ENCODE results near the gene MTG2. TPM values are rescaled to one million over a fixed set of nuclear protein-coding genes. Genes with fewer than 3 reads are reported as not detected.

MTG2 gene
- total RNA-seq, 1 donor from 2014 or later: 19.5 TPM

DNA sequence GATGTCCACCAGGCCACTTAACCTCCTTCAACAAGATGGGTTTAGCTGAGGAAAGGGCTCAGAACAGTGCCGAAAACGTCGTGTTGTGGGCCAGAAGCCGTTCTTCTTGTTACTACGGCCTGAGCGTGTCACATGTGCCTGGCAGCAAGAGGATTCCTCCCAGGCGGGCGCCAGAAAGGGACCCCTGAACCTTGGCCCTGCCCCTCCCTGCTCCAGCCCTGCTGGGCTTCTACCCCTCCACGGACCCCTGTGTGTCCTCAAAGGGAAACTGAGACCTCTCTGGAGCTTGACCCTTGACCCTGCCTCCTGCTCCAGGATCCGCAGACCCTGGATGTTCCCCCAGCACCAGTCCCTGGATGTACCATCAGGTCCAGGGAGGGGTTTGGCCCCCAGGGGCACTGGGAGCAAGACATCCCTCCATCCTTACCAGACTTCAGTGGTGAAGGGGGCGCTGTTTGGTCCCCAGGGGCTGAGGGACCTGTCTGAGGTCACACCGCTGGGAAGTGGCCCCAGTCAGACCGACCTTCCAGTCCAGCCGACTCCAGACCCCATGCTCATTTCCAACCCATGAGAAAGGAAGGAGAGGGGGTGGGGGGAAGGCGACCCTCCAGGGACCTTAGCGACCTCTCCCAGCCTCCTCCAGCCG, 27.1 kb downstream of the MTG2 start:
- Histone ChIP-seq H3K36me3 (ENCODE audit: control insufficient read depth, insufficient read depth, low read length) (no peaks in the 10 kb centered on the region), H3K4me3 (ENCODE audit: low read depth, low read length) (no peak overlapping the region), H3K27me3 (ENCODE audit: control insufficient read depth, insufficient read depth, low read length) (peaks cover 54% of the 10 kb centered on the region)
- DNase-seq (ENCODE audit: low read depth): no peak
- TF ChIP-seq, protein P1, sequence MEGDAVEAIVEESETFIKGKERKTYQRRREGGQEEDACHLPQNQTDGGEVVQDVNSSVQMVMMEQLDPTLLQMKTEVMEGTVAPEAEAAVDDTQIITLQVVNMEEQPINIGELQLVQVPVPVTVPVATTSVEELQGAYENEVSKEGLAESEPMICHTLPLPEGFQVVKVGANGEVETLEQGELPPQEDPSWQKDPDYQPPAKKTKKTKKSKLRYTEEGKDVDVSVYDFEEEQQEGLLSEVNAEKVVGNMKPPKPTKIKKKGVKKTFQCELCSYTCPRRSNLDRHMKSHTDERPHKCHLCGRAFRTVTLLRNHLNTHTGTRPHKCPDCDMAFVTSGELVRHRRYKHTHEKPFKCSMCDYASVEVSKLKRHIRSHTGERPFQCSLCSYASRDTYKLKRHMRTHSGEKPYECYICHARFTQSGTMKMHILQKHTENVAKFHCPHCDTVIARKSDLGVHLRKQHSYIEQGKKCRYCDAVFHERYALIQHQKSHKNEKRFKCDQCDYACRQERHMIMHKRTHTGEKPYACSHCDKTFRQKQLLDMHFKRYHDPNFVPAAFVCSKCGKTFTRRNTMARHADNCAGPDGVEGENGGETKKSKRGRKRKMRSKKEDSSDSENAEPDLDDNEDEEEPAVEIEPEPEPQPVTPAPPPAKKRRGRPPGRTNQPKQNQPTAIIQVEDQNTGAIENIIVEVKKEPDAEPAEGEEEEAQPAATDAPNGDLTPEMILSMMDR (IDR thresholded peaks at IDR 0.05; ENCODE audit: insufficient read depth, low read length, poor library complexity, severe bottlenecking): no peak

DNA sequence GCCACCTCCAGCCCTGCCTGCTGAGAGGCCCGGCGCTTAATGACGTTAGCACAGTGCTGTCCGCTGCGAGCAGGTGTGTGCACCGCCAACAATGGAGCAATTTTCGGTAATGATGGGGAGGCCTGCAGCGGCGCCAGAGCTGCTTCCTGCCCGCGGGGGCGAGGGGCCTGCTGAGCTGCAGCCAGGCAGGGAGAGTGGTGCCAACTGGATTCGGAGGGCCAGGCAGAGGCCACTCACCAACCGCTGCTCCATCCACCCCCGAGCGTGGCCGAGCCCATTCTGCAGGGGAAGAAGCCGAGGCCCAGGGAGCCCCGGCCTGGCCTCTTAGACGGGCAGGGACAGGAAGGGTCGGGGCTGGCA, 27.6 kb downstream of the MTG2 start:
- no peak for DNase-seq (ENCODE audit: low read depth)
- H3K27me3 ChIP-seq (ENCODE audit: control insufficient read depth, insufficient read depth, low read length): peaks cover 59% of the 10 kb centered on the region
- TF ChIP-seq, protein P1 (IDR thresholded peaks at IDR 0.05; ENCODE audit: insufficient read depth, low read length, poor library complexity, severe bottlenecking): no peak

DNA sequence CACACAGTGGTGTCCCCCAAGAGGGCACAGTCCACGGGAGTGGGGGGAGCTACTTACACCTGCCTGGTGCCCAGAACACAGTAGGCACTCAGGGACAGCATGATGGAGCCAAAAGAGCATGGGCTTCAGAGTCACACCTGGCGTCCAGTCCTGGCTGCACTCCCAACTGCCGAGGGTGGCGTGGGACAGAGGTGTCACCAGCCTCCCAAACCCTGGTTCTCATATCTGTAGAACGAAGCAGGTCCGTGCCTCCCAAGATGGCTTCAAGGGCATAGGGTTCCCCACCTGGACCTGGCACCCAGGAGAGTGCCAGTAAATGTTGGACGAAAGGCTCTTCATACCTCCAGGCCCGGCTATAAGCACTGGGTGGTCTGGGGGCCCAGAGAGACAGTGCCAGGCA, 28.4 kb downstream of the MTG2 start:
- peaks cover 66% of the 10 kb centered on the region for H3K27me3 ChIP-seq (ENCODE audit: control insufficient read depth, insufficient read depth, low read length)
- DNase-seq (ENCODE audit: low read depth): no peak
- H3K36me3 ChIP-seq (ENCODE audit: control insufficient read depth, insufficient read depth, low read length): no peaks in the 10 kb centered on the region
- H3K4me3 ChIP-seq (ENCODE audit: low read depth, low read length): no peak overlapping the region
- TF ChIP-seq, protein P1 (IDR thresholded peaks at IDR 0.05; ENCODE audit: insufficient read depth, low read length, poor library complexity, severe bottlenecking): no peak

More for the DNA sequence above, 27.6 kb downstream of the MTG2 start:
- H3K36me3 ChIP-seq (ENCODE audit: control insufficient read depth, insufficient read depth, low read length): no peaks in the 10 kb centered on the region
- H3K4me3 ChIP-seq (ENCODE audit: low read depth, low read length): no peak overlapping the region

DNA sequence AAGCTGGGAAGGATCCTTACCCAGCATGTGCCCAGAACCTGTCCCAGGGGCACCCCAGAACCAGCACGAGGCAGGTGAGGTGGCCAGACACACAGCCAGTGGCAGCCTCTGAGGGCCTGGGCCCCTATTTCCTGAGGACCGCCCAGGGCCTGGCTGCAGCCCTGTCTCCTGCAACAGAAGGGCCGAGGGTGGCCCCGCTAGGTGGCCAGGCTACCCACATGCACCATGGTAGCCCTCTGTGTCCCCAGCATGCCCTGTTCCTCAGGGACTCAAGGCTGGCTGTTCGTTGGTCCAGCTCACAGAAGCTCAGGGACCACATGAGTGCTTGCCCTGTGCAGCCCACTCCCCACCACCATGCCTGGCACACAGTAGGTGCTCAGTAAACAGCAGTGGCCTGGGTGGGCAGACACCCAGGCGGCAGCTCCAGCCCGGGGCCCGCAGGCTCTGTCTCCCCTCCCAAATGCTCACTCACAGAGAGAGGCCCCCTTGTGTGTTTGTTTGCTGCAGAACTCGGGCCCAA, 29.0 kb downstream of the MTG2 start:
- peaks cover 70% of the 10 kb centered on the region for H3K27me3 ChIP-seq (ENCODE audit: control insufficient read depth, insufficient read depth, low read length)
- no peak for DNase-seq (ENCODE audit: low read depth)
- no peaks in the 10 kb centered on the region for H3K36me3 ChIP-seq (ENCODE audit: control insufficient read depth, insufficient read depth, low read length)
- TF ChIP-seq, protein P1 (IDR thresholded peaks at IDR 0.05; ENCODE audit: insufficient read depth, low read length, poor library complexity, severe bottlenecking): no peak
- H3K4me3 ChIP-seq (ENCODE audit: low read depth, low read length): no peak overlapping the region

DNA sequence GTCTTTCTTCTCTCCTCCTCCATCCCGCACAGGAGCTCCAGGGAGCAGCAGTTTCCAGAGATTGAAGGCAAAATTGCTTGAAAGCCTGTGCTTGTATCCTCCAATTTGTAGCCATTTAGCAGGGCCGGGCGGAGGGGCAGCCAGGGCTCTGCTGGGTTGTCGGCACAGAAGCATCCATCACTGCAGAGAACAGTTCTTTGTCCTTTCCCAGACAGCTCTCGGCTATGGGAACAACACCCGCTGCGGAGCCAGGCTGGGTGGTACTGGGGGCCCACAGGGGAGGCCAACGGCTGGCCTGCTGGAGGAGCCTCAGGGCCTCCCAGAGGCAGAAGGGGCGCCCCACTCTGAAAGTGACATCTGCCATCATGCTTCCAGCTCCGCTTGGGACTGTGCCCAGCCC, 29.5 kb downstream of the MTG2 start:
- peaks cover 75% of the 10 kb centered on the region for H3K27me3 ChIP-seq (ENCODE audit: control insufficient read depth, insufficient read depth, low read length)
- TF ChIP-seq, protein P1 (IDR thresholded peaks at IDR 0.05; ENCODE audit: insufficient read depth, low read length, poor library complexity, severe bottlenecking): no peak
- no peak for DNase-seq (ENCODE audit: low read depth)

DNA sequence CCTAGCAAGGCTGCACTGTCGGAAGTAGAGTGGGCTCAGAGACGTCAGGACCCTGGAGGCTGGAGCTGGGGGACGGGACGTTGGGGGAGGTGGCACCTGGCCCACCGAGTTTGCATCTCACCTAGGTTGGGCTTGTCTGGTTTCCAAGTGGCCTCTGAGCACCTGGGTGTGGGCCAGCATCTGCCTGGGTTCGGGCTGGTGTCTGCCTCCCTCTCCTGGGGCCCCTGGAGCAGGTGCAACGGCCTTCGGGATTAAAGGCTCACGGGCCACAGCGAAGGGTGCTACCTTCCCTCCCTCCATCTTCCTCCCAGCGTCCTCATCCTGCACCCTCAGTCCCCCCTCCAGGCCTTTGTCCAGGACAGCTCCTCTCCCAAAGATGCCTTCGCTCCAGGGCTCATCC, 31.2 kb downstream of the MTG2 start:
- Histone ChIP-seq H3K27me3 (ENCODE audit: control insufficient read depth, insufficient read depth, low read length) (peaks cover 86% of the 10 kb centered on the region), H3K36me3 (ENCODE audit: control insufficient read depth, insufficient read depth, low read length) (no peaks in the 10 kb centered on the region), H3K4me3 (ENCODE audit: low read depth, low read length) (no peak overlapping the region)
- no peak for DNase-seq (ENCODE audit: low read depth)
- TF ChIP-seq, protein P1 (IDR thresholded peaks at IDR 0.05; ENCODE audit: insufficient read depth, low read length, poor library complexity, severe bottlenecking): no peak

More for the DNA sequence above, 29.5 kb downstream of the MTG2 start:
- Histone ChIP-seq H3K36me3 (ENCODE audit: control insufficient read depth, insufficient read depth, low read length) (no peaks in the 10 kb centered on the region), H3K4me3 (ENCODE audit: low read depth, low read length) (no peak overlapping the region)
